OCI-M2 (cell line): ENCODE results near the gene SNTG2.

Source experiments
- DNase-seq: peaks from one replicate; lab custom pipeline; 2025; ENCODE audit not compliant: unreplicated experiment; lab: John Stamatoyannopoulos, UW

Gene SNTG2

GRCh38 chr2:1136846-1137245, 186.2 kb downstream of the SNTG2 start:
- no peak for DNase-seq

GRCh38 chr2:1137264-1137663, 186.6 kb downstream of the SNTG2 start:
- DNase-seq: no peak

DNA sequence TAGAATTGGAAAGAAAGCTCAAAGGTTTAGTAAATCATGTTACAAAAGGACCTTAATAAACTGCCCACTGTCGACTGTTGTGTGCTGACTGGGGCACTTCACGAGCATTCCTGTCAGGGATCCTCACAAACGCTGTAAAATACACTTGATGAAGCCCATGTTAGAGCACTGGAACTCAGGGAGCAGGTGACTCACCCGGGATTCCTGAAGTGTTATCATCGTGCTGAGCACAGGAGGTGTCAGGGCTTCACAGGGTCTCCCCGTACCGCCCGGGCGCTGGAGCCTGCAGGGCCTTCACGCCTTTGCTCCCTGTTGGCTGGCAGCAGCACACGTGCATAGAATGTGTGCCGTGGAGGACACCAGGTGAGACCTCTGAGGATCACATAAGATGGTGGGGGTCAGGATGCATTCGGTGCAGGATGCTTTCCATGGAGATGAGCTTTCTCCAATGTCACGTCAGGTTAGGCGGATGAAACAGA, 187.3 kb downstream of the SNTG2 start:
- DNase-seq: no peak

GRCh38 chr2:1140389-1141003, 189.8 kb downstream of the SNTG2 start:
- DNase-seq: no peak

GRCh38 chr2:1141079-1141478, 190.4 kb downstream of the SNTG2 start:
- no peak for DNase-seq

DNA sequence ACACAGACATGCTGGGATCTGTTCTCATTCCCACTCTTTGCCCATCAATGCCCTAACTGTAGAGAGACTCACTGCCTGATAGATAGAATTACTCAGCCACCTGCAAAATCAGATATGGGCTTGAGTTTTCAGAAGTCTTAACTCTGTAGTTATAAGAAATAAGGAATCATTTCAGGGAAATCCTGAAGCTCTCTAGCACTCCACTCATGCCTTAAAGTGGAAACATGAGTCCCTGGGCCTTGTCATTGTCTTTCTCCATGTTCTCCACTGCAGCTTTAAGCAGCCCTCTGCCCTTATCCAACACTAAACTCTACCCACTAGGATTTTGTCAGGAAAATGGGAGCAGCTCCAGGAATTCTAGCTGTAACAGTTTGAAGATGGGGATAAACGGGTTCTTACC, 192.5 kb downstream of the SNTG2 start:
- no peak for DNase-seq

GRCh38 chr2:1147873-1148612, 197.4 kb downstream of the SNTG2 start:
- no peak for DNase-seq

DNA sequence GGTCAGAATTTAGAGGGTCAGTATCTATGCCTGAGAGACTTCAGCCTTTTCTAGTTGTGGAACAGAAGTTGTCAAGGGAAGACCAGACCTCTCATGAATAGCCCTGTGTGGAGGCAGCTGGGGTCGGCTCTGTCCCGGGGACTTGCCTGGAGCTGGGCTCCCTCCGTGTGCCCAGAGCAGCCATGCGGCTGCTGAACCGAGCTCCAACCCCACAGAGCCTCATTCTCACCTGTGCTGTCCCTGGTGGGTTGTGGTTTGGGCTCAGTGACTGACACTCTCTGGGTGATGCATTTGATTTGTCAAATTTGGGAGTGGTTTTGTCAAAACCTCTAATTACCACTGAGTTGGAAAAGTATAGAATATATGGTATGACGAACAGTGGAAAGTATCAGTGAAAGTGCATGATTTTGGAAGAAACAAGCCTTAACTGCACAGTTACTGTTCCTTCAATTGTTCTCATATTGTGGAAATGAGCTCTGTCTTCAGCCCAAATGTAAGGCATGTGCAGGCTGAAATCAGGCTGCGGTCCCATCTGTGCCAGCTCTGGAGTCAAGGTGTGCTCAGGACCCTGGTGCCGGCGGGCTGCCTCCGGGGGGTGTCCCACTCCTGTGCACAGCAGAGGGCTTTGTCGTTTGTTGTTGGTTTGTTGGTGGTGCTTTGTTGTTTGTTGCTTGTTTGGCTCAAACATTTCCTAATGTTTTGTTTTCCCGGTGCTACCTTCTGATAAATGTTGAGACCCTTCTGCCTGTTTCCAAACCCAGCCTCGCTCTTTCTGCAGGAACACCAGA, 200.3 kb downstream of the SNTG2 start:
- DNase-seq: no peak

DNA sequence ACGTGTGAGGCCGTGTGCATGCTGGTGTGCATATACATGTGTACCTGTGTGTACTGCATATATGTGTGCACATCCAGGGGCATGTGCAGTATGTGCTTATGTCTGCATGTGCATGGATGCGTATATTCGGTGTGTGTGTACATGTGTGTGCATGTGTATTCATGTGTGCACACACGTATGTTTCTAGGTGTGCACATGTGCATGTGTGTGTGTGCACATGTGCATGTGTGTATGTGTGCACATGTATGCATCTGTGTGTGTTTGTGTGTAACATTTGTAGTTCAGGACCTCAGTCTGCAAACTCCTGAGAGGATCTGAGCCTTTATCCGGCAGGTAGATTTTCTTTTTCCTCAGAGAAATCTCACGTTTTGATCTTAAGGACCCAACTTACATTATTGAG, 201.7 kb downstream of the SNTG2 start:
- no peak for DNase-seq

DNA sequence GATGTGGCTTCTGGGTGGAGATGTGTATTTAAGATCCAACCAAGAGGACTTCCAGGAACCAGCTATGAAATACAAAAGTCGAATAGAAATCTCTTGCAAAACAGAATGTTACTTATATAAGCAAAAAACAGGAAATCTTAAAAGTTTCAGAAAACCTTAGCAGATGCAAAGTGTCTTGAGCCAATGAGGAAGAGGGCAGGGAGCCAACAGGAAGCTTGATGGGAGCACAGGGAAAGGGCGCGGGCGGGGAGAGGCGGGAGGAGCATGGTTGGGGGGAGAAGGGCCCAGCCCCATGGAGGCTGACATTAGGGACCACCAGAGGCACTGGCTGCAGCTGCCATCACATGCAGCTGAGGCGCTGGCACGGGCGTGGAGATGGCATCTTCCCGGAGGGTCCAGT, 203.3 kb downstream of the SNTG2 start:
- no peak for DNase-seq

DNA sequence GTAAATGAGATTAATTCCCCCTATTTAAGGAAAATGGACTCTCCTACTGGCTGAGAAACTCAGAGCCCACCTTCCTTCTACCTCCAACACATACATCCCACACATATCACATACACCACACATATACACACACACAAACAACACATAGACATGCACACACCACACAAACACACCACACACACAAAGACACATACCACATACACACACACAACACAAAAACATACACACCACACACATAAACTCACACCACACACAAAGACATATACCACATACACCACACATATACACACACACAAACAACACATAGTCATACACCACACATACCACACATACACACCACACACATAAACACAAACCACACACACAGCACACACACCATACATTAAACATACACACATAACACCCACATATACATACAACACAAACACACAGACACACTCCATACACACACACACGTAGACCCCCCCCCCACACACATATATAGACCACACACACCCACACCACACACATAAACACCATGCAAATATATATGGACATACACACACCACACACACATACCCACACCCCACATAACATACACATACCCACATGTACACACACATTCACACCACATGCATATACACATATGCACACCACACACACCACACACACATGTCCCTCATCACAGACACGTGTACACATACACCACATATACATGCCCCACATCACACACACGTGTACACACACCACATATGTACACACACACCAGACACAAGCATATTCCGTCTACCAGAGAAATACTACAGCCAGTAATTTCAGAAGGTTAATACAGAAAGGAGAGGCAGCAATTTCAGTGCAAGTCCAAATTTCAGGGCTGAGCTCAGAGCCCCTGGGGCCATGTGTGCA, 204.3 kb downstream of the SNTG2 start:
- DNase-seq: no peak

GRCh38 chr2:1156059-1156458, 205.4 kb downstream of the SNTG2 start:
- DNase-seq: no peak

DNA sequence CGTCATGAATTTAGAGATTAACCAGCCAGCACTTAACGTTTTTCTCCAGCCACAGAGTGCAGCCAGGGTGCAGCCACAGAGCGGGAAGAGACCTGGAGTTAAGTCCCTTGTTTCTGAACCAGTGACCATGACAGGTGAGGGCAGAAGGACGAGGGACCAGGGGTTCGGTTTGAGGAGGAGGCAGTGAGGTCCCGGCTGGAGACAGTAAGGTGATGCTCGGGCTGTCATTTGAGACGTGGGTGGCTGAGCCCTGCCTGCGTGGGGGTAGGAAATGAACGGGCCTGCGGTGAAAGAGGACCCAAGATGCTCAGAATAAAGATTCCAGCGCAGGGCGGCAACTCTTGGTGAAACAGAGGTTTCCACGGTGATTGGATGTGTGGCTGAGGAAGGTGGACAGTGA, 205.9 kb downstream of the SNTG2 start:
- no peak for DNase-seq

GRCh38 chr2:1157107-1157506, 206.5 kb downstream of the SNTG2 start:
- no peak for DNase-seq

- DNase-seq: no peak
Observed at GRCh38 chr2:1159013-1159412, 208.4 kb downstream of the SNTG2 start.

DNA sequence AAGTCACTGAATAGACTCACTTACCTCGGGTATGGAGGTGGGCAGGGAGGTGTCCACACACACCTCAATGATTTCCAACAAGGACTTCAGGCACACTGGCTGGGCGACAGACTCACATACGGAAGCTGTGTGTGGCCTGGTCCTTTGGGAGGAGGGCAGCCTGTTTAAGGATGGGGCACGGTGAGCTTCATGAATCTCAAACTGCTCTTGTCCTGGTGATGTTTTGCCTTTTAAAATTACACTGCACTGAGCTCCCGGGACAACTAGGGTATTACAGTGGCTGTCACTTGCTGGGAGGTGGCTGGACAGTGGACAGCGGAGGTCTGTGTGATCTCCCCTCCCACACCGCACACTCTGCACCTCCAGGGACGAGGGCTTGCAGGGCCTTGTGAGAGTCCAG, 211.6 kb downstream of the SNTG2 start:
- no peak for DNase-seq

DNA sequence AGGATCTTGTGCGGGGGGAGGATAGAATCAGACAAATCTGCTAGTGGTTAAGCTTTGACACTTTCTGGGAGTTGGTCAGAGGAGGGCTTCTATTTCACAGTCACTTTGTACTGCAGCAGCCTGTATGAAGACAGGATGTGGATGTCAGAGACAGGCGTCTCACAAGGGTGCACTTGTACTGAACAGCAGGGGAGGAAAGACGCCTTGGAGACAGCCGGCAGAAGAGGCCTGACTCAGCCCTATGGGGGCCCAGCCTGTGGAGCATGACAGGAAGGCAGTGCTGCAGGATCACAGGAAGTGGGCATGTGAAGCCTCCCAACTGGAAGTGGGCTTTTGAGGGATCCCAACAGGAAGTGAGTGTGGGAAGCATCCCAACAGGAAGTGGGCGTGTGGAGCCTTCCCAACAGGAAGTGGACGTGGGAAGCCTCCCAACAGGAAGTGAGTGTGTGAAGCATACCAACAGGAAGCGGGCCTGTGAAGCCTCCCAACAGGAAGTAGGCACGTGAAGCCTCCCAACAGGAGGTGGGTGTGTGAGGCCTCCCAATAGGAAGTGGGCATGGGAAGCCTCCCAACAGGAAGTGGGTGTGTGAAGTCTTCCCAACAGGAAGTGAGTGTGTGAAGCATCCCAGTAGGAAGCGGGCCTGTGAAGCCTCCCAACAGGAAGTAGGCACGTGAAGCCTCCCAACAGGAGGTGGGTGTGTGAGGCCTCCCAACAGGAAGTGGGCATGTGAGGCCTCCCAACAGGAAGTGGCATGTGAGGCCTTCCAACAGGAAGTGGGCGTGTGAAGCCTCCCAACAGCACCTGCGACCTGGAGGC, 212.3 kb downstream of the SNTG2 start:
- DNase-seq: no peak

GRCh38 chr2:1166976-1167375, 216.3 kb downstream of the SNTG2 start:
- DNase-seq: no peak

DNA sequence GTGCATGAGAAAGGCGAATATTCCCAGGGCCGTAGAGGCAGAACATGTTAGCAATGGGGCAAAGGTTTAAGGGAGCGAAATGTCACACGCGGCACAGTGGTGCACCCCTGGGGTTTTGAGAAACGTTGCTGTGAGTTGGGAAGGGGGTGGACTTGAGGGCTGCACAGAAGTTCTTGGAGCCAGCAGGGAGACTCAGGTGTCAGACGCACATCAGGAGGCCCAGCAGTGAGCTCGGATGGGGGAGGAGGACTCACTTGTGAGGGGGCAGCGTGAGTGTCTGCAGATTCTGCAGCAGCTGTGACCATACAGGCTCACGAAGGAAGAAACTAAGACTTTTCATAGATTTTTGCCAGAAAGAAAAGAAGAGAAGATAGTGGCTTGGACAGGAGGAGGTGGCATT, 218.2 kb downstream of the SNTG2 start:
- no peak for DNase-seq

DNA sequence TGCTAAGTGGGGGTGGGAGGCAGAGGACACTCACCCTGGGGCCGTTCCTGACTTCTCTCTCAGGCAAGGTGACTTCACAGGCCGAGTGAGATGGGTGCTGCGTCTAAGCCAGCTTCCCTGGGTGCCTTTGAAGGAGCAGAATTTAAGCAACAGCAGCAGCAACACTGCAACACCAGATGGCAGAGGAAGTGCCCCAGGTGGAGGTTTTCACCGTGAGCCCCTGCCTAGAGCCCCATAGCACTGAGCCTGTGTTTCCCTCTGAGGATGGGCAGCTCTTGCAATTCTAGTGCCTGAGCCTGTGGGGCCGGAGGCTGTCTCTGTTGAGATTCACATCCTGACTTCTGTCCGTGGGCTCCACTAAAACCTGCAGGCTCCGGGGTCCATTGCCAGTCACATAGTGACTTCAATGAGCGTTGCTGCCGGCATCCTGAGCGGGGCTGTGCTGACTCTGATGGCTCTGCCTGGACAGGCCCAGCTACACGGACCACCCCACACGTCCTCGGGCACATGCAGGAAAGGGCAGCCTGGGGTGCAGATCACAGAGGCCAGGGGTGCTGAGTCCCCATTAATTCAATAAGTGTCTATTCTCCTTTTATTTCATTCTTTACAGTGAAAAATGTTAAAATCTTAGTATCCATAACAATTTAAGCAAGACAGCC, 218.8 kb downstream of the SNTG2 start:
- no peak for DNase-seq
